Endometrial microvascular endothelial cells (primary cell): ENCODE data around the gene MXD4. TPM values are rescaled to one million over a fixed set of nuclear protein-coding genes. Genes with fewer than 3 reads are reported as not detected.

Source experiments
- total RNA-seq: library from RNA; depleted of rRNA; stranded (reverse); fragments of >200 nt; gene quantifications from one replicate; pipeline ENCODE4 v1.2.3, GENCODE V29; 2015; ENCODE audit errors: inconsistent ontology term

Gene MXD4
- total RNA-seq, 1 donor from 2014 or later, result 77.6 TPM

Other genes starting within 250 kb of the MXD4 start
- gene NAT8L, start 202.8 kb downstream of the MXD4 start, total RNA-seq, result not detected
- gene HAUS3, start 20.0 kb downstream of the MXD4 start, total RNA-seq, result 19.2 TPM
- 2.3 TPM for gene POLN, start 20.0 kb downstream of the MXD4 start, total RNA-seq
- gene ZFYVE28, start 156.5 kb upstream of the MXD4 start, total RNA-seq, result 12.3 TPM
- not detected for gene CFAP99, start 156.8 kb upstream of the MXD4 start, total RNA-seq
- 74.1 TPM for gene RNF4, start 207.0 kb upstream of the MXD4 start, total RNA-seq